ENCODE results near the gene FHIT. TPM values are rescaled to one million over a fixed set of nuclear protein-coding genes. Genes with fewer than 3 reads are reported as not detected.

The FHIT gene
- total and polyA plus RNA-seq, 10 of the 15 experiments (the other 5 are each of a cell fraction or from before 2014, with no cell fraction given) = 4.2 to 14.9 (median 9.4) TPM

DNA sequence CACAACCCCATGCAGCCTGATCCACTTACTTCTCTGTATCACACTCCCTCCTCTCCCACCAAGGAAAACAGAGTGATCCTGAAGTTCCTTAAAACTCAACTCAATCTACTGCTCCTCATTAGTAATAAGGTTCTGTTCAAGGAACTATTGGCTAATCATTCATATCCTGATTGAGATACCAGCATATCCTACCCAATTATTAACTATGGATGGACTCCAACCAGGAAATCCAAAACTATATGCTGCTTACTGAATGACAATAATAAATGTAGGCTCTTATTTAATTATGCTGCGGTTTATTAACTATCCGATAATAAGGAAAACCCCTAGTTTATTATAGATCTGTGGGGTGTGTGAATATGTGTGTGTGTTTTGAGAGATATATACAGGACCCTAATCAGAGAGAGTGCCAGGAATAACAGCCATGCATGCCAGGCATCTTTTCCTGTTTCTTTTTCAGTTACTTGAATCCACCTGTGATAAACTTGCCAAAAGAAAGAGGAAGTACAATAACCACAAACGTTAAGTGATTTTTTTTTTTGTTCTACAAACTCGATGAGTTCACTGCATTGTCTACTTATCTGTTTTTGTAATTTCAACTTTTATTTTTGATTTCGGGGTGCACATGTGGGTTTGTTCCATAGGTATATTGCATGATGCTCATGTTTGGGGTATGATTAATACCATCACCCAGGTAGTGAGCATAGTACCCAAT, 1169.7 kb downstream of the FHIT start (continued):
- peak; percentile 41; the same call in 1 of the 2 replicates for TF ChIP-seq MTA2 (IDR thresholded peaks at IDR 0.05; ENCODE audit: low read depth)
- TF ChIP-seq, protein P1, sequence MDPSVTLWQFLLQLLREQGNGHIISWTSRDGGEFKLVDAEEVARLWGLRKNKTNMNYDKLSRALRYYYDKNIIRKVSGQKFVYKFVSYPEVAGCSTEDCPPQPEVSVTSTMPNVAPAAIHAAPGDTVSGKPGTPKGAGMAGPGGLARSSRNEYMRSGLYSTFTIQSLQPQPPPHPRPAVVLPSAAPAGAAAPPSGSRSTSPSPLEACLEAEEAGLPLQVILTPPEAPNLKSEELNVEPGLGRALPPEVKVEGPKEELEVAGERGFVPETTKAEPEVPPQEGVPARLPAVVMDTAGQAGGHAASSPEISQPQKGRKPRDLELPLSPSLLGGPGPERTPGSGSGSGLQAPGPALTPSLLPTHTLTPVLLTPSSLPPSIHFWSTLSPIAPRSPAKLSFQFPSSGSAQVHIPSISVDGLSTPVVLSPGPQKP (IDR thresholded peaks at IDR 0.05; ENCODE audit: low read depth, low read length) = no peak
- TF ChIP-seq KAT2A (conservative IDR thresholded peaks at IDR 0.05; ENCODE audit: control insufficient read depth, low read depth, low read length) = no peak
- TF ChIP-seq RUNX3 (IDR thresholded peaks at IDR 0.05; ENCODE audit: low read length) = peak; percentile 85
- TF ChIP-seq, protein P2, sequence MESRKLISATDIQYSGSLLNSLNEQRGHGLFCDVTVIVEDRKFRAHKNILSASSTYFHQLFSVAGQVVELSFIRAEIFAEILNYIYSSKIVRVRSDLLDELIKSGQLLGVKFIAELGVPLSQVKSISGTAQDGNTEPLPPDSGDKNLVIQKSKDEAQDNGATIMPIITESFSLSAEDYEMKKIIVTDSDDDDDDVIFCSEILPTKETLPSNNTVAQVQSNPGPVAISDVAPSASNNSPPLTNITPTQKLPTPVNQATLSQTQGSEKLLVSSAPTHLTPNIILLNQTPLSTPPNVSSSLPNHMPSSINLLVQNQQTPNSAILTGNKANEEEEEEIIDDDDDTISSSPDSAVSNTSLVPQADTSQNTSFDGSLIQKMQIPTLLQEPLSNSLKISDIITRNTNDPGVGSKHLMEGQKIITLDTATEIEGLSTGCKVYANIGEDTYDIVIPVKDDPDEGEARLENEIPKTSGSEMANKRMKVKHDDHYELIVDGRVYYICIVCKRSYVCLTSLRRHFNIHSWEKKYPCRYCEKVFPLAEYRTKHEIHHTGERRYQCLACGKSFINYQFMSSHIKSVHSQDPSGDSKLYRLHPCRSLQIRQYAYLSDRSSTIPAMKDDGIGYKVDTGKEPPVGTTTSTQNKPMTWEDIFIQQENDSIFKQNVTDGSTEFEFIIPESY (IDR thresholded peaks at IDR 0.05) = no peak
- no peak for TF ChIP-seq STAT3 (IDR thresholded peaks at IDR 0.05; ENCODE audit: low read depth, low read length)
- no peak for TF ChIP-seq EZH2 (IDR thresholded peaks at IDR 0.05; ENCODE audit: borderline replicate concordance, control insufficient read depth, low read depth, low read length)
- no peak for TF ChIP-seq SMC3 (IDR thresholded peaks at IDR 0.05; ENCODE audit: borderline replicate concordance, low read length)
- TF ChIP-seq, protein P3, sequence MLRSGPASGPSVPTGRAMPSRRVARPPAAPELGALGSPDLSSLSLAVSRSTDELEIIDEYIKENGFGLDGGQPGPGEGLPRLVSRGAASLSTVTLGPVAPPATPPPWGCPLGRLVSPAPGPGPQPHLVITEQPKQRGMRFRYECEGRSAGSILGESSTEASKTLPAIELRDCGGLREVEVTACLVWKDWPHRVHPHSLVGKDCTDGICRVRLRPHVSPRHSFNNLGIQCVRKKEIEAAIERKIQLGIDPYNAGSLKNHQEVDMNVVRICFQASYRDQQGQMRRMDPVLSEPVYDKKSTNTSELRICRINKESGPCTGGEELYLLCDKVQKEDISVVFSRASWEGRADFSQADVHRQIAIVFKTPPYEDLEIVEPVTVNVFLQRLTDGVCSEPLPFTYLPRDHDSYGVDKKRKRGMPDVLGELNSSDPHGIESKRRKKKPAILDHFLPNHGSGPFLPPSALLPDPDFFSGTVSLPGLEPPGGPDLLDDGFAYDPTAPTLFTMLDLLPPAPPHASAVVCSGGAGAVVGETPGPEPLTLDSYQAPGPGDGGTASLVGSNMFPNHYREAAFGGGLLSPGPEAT (IDR thresholded peaks at IDR 0.05; ENCODE audit: low read depth) = 0 out of 2 replicates have a peak, but pooled peaks have one; percentile 37
- no peak for TF ChIP-seq KLF5 (IDR thresholded peaks at IDR 0.05; ENCODE audit: partially characterized antibody)
- no peak for TF ChIP-seq TBL1XR1 (IDR thresholded peaks at IDR 0.05; ENCODE audit: low read depth, low read length)
- no peak for TF ChIP-seq CHD4 (IDR thresholded peaks at IDR 0.05)
- TF ChIP-seq SREBF2 (IDR thresholded peaks at IDR 0.05; ENCODE audit: low read length) = no peak
- TF ChIP-seq NBN (IDR thresholded peaks at IDR 0.05) = no peak
- 0 out of 4 replicates have a peak, but pooled peaks of 1 of the 2 experiments have one; percentile 44 for TF ChIP-seq ETV6 (conservative IDR thresholded peaks at IDR 0.05 in 1 of 2, IDR thresholded peaks at IDR 0.05 in 1 of 2; ENCODE audit: borderline replicate concordance in 1 of 2, low read depth in 1 of 2)
- TF ChIP-seq, protein P4, sequence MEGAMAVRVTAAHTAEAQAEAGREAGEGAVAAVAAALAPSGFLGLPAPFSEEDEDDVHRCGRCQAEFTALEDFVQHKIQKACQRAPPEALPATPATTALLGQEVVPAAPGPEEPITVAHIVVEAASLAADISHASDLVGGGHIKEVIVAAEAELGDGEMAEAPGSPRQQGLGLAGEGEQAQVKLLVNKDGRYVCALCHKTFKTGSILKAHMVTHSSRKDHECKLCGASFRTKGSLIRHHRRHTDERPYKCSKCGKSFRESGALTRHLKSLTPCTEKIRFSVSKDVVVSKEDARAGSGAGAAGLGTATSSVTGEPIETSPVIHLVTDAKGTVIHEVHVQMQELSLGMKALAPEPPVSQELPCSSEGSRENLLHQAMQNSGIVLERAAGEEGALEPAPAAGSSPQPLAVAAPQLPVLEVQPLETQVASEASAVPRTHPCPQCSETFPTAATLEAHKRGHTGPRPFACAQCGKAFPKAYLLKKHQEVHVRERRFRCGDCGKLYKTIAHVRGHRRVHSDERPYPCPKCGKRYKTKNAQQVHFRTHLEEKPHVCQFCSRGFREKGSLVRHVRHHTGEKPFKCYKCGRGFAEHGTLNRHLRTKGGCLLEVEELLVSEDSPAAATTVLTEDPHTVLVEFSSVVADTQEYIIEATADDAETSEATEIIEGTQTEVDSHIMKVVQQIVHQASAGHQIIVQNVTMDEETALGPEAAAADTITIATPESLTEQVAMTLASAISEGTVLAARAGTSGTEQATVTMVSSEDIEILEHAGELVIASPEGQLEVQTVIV (IDR thresholded peaks at IDR 0.05; ENCODE audit: borderline replicate concordance, partially characterized antibody) = no peak
- peak; percentile 63; the same call in 1 of the 2 replicates for TF ChIP-seq IKZF1 (conservative IDR thresholded peaks at IDR 0.05)
- no peak for TF ChIP-seq ASH2L (IDR thresholded peaks at IDR 0.05; ENCODE audit: borderline replicate concordance, low read depth)
- TF ChIP-seq TCF12 (IDR thresholded peaks at IDR 0.05; ENCODE audit: low read depth, low read length) = no peak
- no peak for TF ChIP-seq BCL11A (IDR thresholded peaks at IDR 0.05; ENCODE audit: low read depth, low read length)
